Tibial artery (tissue), 4 donors: Measurements from ENCODE around the gene NEDD4L.
"Not testable (repeated sequence)": the region's sequence is repeated elsewhere in the genome, so short reads cannot be mapped to it uniquely, and the experiment has no call there.

ENCODE experiments used
- DNase-seq, 2 donors: peaks; one replicate each; pipeline ENCODE4 v3.0.0-alpha.2; 2019
- H3K27ac ChIP-seq, 2 donors: fragments of 200-600 bp; sonication (generic) in 1 of 2; 1 replicate in 1 of 2; 2 replicates in 1 of 2; pipeline ENCODE4 v1.5.1; 2018 to 2019; ENCODE audit warnings: mild to moderate bottlenecking in 1 of 2
- H3K27me3 ChIP-seq, 2 donors: fragments of 200-600 bp; sonication (generic) in 1 of 2; one replicate each; pipeline versions ENCODE4 v1.5.1 to v1.6.0; 2016 to 2019
- H3K36me3 ChIP-seq, 3 donors: fragments of 200-600 bp; sonication (generic) in 2 of 3; one replicate each; pipeline ENCODE4 v1.5.1; 2016 to 2019; ENCODE audit warnings: mild to moderate bottlenecking in 2 of 3
- H3K4me1 ChIP-seq, 4 donors: fragments of 200-600 bp; sonication (generic) in 2 of 4; 1 replicate in 3 of 4; 2 replicates in 1 of 4; pipeline ENCODE4 v1.5.1; 2016 to 2019
- H3K4me3 ChIP-seq, 2 donors: fragments of 200-600 bp; sonication (generic) in 1 of 2; 1 replicate in 1 of 2; 2 replicates in 1 of 2; pipeline ENCODE4 v1.5.1; 2018 to 2019; ENCODE audit warnings: mild to moderate bottlenecking in 2 of 2
- H3K9me3 ChIP-seq, 3 donors: fragments of 200-600 bp; sonication (generic) in 1 of 3; one replicate each; pipeline ENCODE4 v1.5.1; 2016 to 2019
- intact Hi-C: fragments of 100-400 bp; cut with DNase I; formaldehyde crosslinking; loops from one replicate; pipeline ENCODE4 v1.15.0; 2023; ENCODE audit warnings: low total_unique reads
- TF ChIP-seq, protein P1 (sequence below), 2 experiments: fragments of 200-600 bp in 1 of 2; fragments of 450-650 bp in 1 of 2; IDR thresholded peaks; one replicate each; pipeline ENCODE4 v1.5.1; 2017 to 2019; ENCODE audit warnings: antibody characterized with exemption in 2 of 2, mild to moderate bottlenecking in 1 of 2, moderate library complexity in 1 of 2

Gene NEDD4L

DNA sequence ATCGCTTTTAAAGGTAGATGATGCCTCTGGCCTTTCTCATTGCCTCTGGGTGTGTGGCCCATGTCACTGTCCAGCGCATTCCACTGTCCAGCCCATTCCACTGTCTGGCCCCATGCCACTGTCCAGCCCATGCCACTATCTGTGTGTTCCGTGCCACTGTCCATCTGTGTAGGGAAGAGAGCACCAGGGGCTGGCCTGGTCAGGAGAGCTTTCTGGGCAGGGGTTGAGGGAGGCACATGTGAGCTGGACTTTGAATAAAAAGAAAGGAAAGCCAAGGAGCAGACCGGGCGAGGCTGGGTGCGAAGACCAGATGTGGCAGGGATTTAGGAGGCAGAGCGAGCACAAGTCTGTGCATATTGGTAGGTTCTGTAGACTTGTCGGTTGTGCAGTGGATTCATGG lies 236.2 kb downstream of the NEDD4L start:
- DNase-seq, result no peak
- intact Hi-C loops, result no loop called here
- Histone ChIP-seq H3K4me3 (no peak overlapping the region), H3K27ac (no peak overlapping the region), H3K27me3 (no peaks in the 10 kb centered on the region), H3K9me3 (no peaks in the 10 kb centered on the region), H3K36me3 (no peaks in the 10 kb centered on the region), H3K4me1 (no peaks in the 10 kb centered on the region)
- TF ChIP-seq, protein P1, sequence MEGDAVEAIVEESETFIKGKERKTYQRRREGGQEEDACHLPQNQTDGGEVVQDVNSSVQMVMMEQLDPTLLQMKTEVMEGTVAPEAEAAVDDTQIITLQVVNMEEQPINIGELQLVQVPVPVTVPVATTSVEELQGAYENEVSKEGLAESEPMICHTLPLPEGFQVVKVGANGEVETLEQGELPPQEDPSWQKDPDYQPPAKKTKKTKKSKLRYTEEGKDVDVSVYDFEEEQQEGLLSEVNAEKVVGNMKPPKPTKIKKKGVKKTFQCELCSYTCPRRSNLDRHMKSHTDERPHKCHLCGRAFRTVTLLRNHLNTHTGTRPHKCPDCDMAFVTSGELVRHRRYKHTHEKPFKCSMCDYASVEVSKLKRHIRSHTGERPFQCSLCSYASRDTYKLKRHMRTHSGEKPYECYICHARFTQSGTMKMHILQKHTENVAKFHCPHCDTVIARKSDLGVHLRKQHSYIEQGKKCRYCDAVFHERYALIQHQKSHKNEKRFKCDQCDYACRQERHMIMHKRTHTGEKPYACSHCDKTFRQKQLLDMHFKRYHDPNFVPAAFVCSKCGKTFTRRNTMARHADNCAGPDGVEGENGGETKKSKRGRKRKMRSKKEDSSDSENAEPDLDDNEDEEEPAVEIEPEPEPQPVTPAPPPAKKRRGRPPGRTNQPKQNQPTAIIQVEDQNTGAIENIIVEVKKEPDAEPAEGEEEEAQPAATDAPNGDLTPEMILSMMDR (IDR thresholded peaks at IDR 0.05), result no peak

DNA sequence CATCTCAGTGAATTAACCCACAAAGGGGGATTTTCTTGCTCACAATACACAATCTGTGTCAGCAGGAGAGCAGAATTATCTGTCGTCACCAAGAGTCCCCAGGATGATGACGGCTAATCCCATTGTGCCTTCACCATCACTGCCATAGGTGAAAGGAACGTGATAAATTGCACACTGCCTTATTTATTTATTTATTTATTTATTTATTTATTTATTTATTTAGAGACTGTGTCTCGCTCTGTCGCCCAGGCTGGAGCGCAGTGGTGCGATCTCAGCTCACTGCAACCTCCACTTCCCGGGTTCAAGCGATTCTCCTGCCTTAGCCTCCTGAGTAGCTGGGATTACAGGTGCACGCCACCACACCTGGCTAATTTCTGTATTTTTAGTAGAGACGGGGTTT lies 238.8 kb downstream of the NEDD4L start:
- H3K36me3 ChIP-seq, H3K9me3 ChIP-seq, DNase-seq, intact Hi-C loops, H3K4me1 ChIP-seq, H3K27ac ChIP-seq, H3K4me3 ChIP-seq, H3K27me3 ChIP-seq: not testable (repeated sequence)

DNA sequence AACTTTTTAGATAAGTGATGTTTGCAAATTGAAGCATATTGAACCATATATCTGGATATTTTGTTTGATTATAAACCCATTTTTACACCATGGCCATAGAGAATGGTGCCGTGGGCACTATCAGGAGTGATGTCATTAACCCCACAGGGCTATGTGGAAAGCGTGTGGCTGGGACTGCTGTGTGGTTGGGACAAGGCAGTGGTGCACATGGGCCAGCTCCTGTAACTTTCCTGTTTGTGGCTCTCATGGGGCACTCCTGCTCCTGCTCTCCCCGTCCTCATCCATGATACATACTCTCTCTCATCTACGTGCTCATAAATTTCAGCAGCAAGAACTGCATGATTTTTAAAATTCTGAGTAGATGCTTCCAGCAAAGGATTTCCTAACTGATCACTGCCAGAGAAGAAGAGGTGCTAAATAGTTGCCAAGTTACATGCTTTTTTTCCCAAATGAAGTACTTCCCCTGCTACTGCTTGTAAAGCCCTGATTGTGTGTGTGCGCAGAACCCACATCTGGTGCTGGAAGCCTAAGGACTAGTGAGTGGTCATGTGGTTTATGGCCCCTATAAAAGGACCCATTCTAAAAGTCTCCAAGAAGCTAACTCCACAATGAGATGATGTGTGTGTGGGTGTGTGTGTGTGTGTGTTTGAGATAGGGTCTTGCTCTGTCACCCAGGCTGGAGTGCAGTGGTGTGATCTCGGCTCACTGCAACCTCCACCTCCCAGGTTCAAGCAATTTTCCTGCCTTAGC lies 240.8 kb downstream of the NEDD4L start:
- TF ChIP-seq, protein P1 (IDR thresholded peaks at IDR 0.05), result no peak
- Histone ChIP-seq H3K27me3 (no peaks in the 10 kb centered on the region), H3K36me3 (no peaks in the 10 kb centered on the region), H3K4me3 (no peak overlapping the region), H3K27ac (no peak overlapping the region), H3K9me3 (no peaks in the 10 kb centered on the region), H3K4me1 (peaks cover 0 to 8% (median 0%) of the 10 kb centered on the region in 4 donors)
- no peak for DNase-seq
- intact Hi-C loops, result no loop called here

DNA sequence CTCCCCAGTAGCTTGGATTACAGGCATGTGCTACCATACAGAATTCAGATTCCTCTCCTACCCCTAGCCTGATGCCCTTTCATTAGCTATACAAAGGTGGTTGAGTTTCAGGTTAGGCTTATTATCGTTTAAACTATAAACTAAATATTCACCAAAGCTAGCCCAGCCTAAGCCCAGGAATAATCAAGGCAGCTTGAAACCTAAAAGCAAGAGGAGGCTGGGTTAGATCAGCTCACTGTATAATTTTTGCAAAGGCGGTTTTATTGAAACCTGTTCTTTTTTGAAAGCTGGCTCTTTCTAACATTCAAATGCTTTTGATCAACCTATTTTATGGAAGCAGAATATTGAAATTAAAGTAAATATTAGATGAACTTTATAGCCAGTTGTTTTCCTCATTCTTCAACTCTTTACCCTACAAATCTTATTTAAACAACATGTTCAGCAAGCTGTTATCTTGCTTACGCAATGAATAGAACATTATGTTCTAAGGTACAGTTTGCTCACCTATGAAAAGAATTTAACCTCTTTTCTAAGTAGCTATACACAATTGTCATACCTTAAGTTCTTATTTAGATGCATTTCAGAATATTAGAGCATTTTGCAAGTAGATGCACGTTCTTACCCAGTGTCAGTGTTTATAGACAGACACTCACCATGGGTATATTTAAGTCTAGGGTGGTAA lies 241.6 kb downstream of the NEDD4L start:
- H3K36me3 ChIP-seq, result no peaks in the 10 kb centered on the region

DNA sequence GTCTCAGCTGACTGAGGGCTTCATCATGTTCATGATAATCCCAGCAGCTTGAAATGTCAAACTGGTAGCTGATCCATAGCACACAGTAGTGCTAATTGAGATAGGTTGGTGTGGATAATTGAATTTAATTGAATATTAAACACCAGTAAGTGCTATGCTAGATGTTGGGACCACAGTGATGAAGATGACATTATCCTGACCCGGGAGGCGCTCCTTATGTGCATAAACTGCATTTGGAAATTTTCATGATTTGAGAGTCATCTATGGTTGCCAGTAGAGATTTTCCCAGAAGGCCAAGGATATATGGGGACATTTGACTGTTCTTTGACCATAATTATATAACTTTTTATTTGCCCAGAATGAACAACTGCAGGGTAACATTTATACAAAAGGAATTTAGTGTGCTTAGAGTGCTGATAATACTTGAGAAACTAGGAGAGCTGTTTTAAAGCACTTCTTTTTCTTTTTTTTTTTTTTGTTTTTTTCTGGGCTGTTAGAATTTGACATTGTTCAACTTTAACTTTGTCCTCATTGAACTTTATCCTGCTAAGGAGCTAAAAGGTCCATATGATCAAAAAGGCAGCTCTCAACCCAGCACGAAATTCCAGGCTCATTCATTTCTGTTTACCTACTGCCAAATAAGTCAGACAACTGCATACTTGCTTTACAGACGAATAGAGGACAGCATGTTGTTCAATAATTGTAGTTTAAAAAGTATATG lies 242.8 kb downstream of the NEDD4L start:
- intact Hi-C loops, result no loop called here
- H3K27me3 ChIP-seq, result no peaks in the 10 kb centered on the region
- no peak overlapping the region for H3K4me3 ChIP-seq
- no peaks in the 10 kb centered on the region for H3K9me3 ChIP-seq
- no peak overlapping the region for H3K27ac ChIP-seq
- no peaks in the 10 kb centered on the region for H3K36me3 ChIP-seq
- no peak for DNase-seq
- TF ChIP-seq, protein P1 (IDR thresholded peaks at IDR 0.05), result no peak
- peaks cover 0 to 12% (median 2%) of the 10 kb centered on the region in 4 donors for H3K4me1 ChIP-seq

More for the DNA sequence above, 241.6 kb downstream of the NEDD4L start:
- Histone ChIP-seq H3K4me3 (no peak overlapping the region), H3K27me3 (no peaks in the 10 kb centered on the region), H3K4me1 (peaks cover 0 to 12% (median 2%) of the 10 kb centered on the region in 4 donors), H3K9me3 (no peaks in the 10 kb centered on the region), H3K27ac (no peak overlapping the region)
- intact Hi-C loops, result no loop called here
- TF ChIP-seq, protein P1 (IDR thresholded peaks at IDR 0.05), result no peak
- no peak for DNase-seq
